ENCODE results near the gene SIM1.

The SIM1 gene

GRCh38 chr6:100456141-100456907, 8.4 kb downstream of the SIM1 start:
- DNase-seq = no peak

GRCh38 chr6:100455230-100456124, 9.2 kb downstream of the SIM1 start:
- no peak for DNase-seq

GRCh38 chr6:100454551-100455229, 10.0 kb downstream of the SIM1 start:
- no peak for DNase-seq

- DNase-seq = no peak
These were observed 10.8 kb downstream of the SIM1 start for GRCh38 chr6:100453701-100454521.

- DNase-seq = no peak
These were observed 11.7 kb downstream of the SIM1 start for GRCh38 chr6:100452998-100453397.

- DNase-seq = no peak
These were observed 13.1 kb downstream of the SIM1 start for GRCh38 chr6:100451577-100451976.

- DNase-seq = no peak
These were observed 15.5 kb downstream of the SIM1 start for GRCh38 chr6:100449239-100449691.

GRCh38 chr6:100447900-100448748, 16.6 kb downstream of the SIM1 start:
- DNase-seq = no peak

GRCh38 chr6:100447081-100447899, 17.4 kb downstream of the SIM1 start:
- no peak for DNase-seq

- no peak for DNase-seq
These were observed 18.3 kb downstream of the SIM1 start for GRCh38 chr6:100446115-100447080.

GRCh38 chr6:100445512-100445911, 19.2 kb downstream of the SIM1 start:
- DNase-seq = no peak

GRCh38 chr6:100440935-100441334, 23.8 kb downstream of the SIM1 start:
- no peak for DNase-seq

- no peak for DNase-seq
These were observed 29.4 kb downstream of the SIM1 start for GRCh38 chr6:100435299-100435698.

- no peak for DNase-seq
These were observed 30.8 kb downstream of the SIM1 start for GRCh38 chr6:100433726-100434435.

GRCh38 chr6:100432136-100432535, 32.6 kb downstream of the SIM1 start:
- no peak for DNase-seq

GRCh38 chr6:100430962-100431361, 33.8 kb downstream of the SIM1 start:
- no peak for DNase-seq

- no peak for DNase-seq
These were observed 37.3 kb downstream of the SIM1 start for GRCh38 chr6:100427452-100427851.

GRCh38 chr6:100426744-100427338, 37.9 kb downstream of the SIM1 start:
- DNase-seq = no peak
